Suppressor macrophage treated with lipopolysaccharide for 1 hour (primary cell): ENCODE measurements around the gene MISP3.
"Not testable (repeated sequence)": the region's sequence is repeated elsewhere in the genome, so short reads cannot be mapped to it uniquely, and the experiment has no call there.

Experiments used
- DNase-seq, 3 donors: peaks; one replicate each; pipeline ENCODE4 v3.0.0-alpha.2; 2020 to 2022

Gene MISP3

GRCh38 chr19:14072535-14073260 is at the start of gene MISP3:
MISP3 (plus strand) TSS chr19:14072786; CDS start chr19:14073310, 524 bp downstream.
- DNase-seq: peak in 2 of 3 donors; percentile 27 to 57

- peak; percentile 85 to 88 (median 87) for DNase-seq
Measured at GRCh38 chr19:14023404-14024235, 49.0 kb upstream of the MISP3 start.

GRCh38 chr19:14026652-14027192 is 45.9 kb upstream of the MISP3 start:
- not testable (repeated sequence) for DNase-seq

GRCh38 chr19:14027856-14028450 is 44.6 kb upstream of the MISP3 start, which contains the start of gene RLN3:
RLN3 (plus strand) TSS chr19:14028148; CDS start chr19:14028205, 57 bp downstream.
- no peak for DNase-seq

- no peak for DNase-seq
Measured at GRCh38 chr19:14028901-14029300, 43.7 kb upstream of the MISP3 start.

GRCh38 chr19:14030997-14031718 is 41.4 kb upstream of the MISP3 start:
- no peak for DNase-seq

GRCh38 chr19:14031719-14032480 is 40.7 kb upstream of the MISP3 start, which contains the start of gene IL27RA:
IL27RA (plus strand) TSS chr19:14031762; CDS start chr19:14031873, 111 bp downstream.
- DNase-seq: peak; percentile 60 to 81 (median 71)

GRCh38 chr19:14033946-14034345 is 38.6 kb upstream of the MISP3 start:
- DNase-seq: no peak

- not testable (repeated sequence) for DNase-seq
Measured at GRCh38 chr19:14035159-14035558, 37.4 kb upstream of the MISP3 start.

GRCh38 chr19:14035706-14036105 is 36.9 kb upstream of the MISP3 start:
- no peak for DNase-seq

- DNase-seq: no peak
Measured at GRCh38 chr19:14039181-14039580, 33.4 kb upstream of the MISP3 start.

- peak; percentile 77 to 80 (median 78) for DNase-seq
Measured at GRCh38 chr19:14042659-14043608, 29.7 kb upstream of the MISP3 start.

GRCh38 chr19:14047866-14048265 is 24.7 kb upstream of the MISP3 start:
- not testable (repeated sequence) for DNase-seq

- peak; percentile 82 to 85 (median 85) for DNase-seq
Measured at GRCh38 chr19:14048443-14049153, 24.0 kb upstream of the MISP3 start.

- no peak for DNase-seq
Measured at GRCh38 chr19:14050512-14050911, 22.1 kb upstream of the MISP3 start.

- not testable (repeated sequence) for DNase-seq
Measured at GRCh38 chr19:14050961-14051360, 21.6 kb upstream of the MISP3 start.

GRCh38 chr19:14051980-14052379 is 20.6 kb upstream of the MISP3 start:
- no peak for DNase-seq

- no peak for DNase-seq
Measured at GRCh38 chr19:14052470-14052869, 20.1 kb upstream of the MISP3 start.

GRCh38 chr19:14053032-14053431 is 19.6 kb upstream of the MISP3 start:
- DNase-seq: no peak

- no peak for DNase-seq
Measured at GRCh38 chr19:14053500-14053899, 19.1 kb upstream of the MISP3 start.
